ENCODE results near the gene PHYH.

- TF ChIP-seq POLR2AphosphoS5 (IDR thresholded peaks at IDR 0.05): no peak
- no peak for TF ChIP-seq CTCF (IDR thresholded peaks at IDR 0.05)
These were observed 68.7 kb downstream of the PHYH start for GRCh38 chr10:13231190-13231589.

Measured in gastroesophageal sphincter (tissue), 3 donors.